GM21723 (cell line): ENCODE results near the gene HIGD1A.
A peak's percentile ranks its signal among the peaks of the same experiment; 100 is the strongest.

Experiments used
- ATAC-seq: cut with Tn5 transposase; IDR thresholded peaks from one replicate; pipeline ENCODE4 v1.9.1; 2021; ENCODE audit warnings: mild to moderate bottlenecking, moderate library complexity; ENCODE audit not compliant: unreplicated experiment

HIGD1A gene

DNA sequence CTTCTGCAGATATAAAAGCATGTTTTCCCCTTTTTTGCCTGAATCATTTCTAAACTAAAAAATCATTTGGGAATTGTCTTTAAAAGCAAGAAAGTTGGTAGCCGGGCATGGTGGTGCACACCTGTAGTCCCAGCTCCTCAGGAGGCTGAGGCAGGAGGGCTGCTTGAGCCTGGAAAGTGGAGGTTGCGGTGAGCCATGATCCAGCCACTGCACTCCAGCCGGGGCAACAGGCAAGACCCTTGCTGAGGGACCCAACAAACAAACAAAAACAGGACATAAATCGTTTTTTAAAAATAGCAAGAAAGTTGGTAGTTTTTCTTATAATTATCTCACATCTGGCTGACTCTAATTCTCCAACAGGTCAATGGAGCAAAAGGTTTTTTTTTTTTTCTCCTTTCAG is 2.5 kb downstream of the HIGD1A start:
- ATAC-seq, result no peak

DNA sequence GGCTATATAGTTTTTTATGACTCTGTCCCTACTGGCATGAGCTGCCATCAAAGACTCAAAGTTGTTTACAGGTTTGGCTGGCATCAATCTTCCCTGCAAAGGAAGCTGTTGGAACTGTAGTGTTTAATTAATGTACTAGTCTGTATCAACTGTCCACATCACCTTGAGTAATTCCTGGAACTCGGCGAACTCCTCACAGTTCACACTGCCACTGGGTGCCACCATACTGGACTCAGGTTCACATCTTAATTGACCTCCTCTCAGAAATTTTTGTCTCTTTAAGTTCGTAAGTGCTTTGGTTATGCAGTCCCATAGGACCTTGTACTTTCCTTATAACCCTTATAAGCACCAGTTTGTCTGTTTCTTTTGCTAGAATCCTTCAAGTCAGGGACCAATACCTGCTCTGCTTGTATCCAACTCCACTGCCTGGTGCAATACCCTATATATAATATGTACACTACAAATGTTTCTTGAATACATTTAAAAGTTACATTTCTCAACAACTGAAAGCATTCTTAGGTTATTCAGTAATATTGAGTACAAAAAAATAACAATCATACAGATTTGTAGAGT is 3.2 kb downstream of the HIGD1A start:
- no peak for ATAC-seq

DNA sequence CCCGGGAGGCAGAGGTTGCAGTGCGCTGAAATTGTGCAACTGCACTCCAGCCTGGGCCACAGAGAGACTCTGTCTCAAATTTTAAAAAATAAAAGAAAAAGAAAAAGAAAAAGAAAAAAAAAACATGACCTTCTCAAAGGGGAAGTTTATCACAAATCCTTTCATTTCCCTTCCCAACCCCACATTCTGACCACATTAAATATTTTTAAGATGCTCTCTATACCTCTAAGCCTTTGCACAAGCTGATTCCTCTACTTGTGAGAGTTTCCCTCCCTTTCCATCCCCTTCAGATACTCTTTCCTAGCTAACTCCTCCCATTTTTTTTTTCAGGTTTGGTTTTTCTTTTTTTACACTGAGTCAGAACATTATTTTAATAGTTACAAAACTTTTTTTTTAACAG is 4.0 kb downstream of the HIGD1A start:
- ATAC-seq, result no peak

DNA sequence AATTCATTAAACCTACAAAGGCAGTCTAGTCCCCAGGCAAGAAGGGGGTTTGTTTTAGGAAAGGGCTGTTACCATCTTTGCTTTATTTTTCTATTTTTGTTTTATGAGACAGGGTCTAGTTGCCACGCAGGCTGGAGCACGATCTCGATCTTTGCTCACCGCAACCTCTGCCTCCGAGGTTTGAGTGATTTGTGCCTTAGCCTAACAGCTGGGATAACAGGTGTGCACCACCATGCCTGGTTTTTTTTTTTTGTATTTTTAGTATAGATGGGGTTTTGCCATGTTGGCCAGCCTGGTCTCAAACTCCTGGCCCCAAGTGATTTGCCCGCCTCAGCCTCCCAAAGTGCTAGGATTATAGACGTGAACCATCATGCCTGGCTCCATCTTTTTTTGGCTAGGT is 4.9 kb downstream of the HIGD1A start:
- ATAC-seq, result no peak

DNA sequence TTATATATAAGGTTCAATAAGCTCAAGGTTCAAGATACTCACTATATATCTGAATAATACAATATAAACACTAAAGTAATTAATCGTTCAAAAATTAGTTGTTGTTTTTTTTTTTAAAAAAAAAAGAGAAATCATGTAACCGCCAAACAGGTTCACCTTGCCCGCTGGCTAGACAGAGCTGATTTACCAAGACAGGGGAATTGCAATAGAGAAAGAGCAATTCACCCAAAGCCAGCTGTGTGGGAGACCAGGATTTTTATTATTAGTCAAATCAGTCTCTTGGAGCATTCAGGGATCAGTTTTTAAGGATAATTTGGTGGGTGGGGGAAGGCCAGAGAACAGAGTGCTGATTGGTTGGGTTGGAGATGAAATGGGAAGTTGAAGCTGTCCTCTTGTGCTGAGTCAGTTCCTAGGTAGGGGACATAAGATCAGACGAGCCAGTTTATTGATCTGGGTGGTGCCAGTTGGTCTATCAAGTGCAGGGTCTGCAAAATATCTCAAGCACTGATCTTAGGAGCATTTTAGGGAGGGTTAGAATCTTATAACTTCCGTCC is 7.9 kb downstream of the HIGD1A start:
- no peak for ATAC-seq

DNA sequence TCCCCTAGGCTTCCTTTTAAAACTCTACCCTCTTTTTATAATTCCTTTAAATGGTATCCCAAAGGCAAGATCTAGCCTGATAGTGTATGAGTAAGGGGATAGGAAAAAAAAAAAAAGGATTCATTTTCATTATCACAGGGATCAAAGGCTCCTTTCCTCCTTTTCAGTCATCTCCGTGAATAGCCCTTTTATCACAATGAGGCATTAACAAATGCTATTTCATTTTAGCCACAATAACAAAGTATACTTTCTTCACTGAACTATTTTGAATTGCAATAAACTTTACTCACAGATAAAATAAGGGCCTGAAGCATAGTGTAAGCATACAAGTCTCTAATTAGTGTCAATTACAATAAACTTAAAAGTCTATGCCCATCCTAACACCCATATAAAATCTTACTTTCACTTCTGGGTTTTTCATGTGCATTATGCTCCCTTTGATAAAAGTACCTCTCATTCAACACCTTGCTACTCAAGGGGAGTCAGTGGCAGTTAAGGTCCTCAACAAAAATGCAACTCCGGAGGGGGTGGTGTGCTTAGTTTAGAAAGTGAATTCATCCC is 8.6 kb downstream of the HIGD1A start:
- ATAC-seq, result no peak

DNA sequence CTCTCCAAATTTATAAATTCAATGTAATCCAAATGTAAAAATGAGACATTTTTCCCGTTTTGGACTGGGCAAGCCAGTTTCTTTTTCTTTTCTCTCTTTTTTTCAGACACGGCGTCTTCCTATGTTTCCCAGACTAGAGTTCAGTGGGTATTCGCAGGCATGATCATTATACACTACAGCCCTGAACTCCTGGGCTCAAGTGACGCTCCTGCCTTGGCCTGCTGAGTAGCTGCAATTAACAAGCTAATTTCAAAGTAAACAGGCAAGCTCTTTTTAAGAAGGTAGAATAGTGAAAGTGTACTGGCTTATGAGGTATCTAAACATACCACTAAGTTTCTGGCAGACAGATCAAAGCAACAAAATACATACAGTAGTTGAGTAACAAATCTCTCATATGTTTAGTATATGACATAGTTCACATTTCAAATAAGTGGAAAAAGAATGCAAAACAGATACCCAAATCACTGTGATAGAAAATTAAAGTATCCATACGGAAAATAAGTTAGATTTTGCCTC is 13.5 kb downstream of the HIGD1A start:
- no peak for ATAC-seq

DNA sequence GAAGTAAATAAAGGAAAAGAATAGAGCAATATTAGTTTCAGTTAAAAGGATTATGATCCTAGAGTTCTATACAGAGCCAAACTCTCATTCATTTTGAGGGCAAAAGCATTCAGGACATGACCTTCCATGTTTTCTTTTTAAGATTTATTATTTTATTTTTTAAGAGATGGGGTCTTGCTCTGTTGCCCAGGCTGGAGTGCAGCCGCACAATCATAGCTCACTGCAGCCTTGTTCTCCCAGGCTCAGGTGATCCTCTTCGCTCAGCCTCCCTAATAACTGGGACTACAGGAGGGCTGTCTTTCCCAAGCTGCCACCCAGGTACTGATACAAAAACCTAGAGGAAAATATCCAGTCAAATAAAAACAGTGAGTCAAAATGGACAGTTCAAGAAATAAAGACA is 17.7 kb downstream of the HIGD1A start:
- no peak for ATAC-seq

DNA sequence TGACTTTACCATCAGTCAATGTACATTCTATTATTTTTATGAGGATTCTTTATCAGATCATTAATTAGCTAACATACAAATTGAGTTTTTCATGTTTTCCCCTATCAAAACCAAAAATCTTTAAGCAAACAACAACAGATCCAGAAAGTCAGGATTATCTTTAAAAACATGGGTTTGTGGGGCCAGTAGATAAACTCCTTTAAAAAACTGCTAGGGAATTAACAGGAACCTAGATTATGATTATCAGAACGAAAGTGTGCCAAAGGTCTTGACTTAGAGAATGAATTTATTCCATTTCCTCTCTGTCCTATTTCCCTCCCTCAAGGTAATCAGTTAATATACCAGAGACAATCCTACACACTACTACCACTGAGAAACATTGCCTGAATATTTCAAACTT is 18.1 kb downstream of the HIGD1A start:
- ATAC-seq, result no peak

DNA sequence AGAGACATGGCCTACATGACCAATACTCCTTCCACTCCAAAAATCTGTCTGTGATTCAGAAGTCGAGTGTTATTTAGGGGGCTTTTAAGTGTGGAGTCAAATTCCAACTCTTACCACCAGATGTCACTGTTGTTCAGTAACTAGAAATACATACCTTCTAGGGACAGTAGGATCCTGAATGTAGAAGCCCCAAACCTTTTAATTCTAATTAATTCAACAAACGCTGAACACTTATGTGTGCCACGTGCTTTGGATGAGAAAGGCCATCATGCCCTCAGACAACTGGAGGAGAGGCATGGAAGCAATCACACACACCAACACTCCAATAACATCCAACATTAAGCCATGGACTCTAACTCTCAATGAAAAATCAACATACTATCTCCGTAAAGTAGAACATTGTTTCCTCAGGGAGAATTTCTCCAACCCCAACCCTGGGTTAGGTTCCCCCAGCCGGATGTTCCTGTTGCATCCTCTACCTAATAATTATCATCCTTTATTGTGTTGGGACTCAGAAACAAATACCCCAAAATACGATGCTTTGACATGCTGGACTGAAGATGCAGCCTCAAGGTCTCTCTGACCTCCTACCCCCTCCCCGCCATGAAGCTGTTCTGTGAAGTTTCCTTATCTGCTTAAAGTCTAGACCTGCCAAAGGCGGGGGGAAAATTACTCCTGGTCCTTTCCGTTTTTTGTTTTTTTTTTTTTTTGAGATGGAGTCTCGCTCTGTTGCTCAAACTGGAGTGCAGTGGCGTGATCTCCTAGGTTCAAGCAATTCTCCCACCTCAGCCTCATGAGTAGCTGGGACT is 23.2 kb downstream of the HIGD1A start:
- peak; percentile 79 for ATAC-seq

DNA sequence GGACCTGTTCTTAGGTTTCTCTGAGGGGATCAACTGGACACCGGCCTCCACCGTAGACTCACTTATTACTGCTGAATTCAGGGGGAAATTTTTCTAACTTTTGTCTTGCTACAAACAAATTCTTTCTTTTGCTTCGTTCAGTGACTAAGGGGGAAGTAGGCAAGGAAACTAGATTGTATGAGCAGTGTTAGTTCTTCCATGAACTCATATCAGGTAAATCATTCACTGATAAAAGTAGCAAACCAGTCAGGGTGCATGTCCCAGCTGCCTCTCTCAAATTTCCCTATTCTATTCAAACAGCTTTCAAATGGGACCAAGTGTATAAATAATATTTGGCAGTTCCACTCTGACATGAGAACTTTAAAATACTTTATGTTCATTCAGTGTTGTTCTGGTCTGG is 23.9 kb downstream of the HIGD1A start:
- ATAC-seq, result no peak

DNA sequence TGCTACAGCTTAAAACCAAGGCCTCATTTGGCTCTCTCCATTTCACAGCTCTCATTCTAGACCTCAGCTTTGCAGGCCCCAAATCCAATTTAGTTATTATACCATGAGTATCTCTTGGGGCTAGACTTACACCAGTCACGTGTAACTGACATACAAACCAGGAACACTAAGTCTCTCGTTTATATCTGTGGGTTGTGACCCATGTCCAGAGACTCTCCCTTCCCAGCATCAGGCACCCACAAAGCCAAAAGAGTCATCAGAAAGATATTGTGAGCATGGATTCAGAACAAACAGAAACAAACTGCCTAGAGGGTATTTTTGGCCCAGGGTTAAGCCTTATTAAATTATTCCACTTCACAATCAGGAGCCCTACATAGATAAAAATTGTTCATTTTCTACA is 25.6 kb downstream of the HIGD1A start:
- ATAC-seq, result no peak

DNA sequence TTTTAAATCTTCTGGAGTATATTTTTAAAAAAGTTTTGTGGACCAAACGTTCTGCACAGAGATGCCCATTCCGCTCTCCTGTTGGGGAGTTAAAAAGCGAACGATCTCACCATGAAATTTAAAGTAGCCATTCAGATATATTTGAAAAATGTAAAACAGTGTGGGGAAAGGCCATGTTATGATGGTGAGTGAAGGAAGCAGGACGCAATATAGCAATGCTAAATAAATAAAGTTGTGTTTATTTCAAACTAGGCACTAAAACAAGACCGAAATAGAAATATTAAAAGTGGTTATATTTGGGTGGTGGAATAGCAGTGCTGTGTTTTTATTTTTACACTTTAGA is 30.9 kb downstream of the HIGD1A start:
- peak; percentile 15 for ATAC-seq

DNA sequence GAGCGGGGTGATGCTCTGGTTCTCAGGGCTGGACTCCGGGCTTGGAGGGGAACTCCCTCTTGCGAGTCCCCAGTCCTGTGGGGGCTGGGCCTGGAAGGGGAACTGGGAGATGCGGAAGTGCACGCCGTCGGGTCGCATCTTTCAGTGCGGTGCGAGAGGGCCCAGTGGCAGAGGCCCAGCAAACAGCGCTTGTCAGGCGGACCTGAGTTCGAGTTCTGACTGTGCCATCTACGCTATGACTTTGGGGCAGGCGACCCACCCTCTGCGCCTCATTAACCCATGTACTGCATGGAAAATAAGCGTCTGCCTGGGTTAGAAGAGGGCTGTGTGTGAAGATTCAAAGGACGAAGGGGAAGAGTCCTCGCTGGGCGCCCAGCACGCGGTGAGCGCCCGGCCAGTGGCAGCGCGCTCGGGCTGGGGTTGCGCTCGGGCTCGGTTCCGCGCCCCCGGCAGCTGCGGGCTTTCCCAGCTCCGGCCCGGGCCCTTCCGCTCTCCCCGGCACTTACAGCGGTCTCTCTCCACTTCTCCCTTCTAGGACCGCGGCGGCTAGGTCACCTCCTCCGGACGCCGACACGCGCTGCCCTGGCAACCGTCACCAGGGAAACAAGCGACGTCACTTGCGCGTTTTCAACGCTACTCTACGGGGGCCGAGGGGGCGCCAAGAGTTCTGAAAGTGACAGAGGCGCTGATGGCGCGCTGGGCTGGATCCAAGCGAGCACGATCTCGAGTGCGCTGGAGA is 31.5 kb downstream of the HIGD1A start, which contains the start of gene CCDC13:
CCDC13 (minus strand) TSS at position 584 of the 739 bp plus-strand sequence. CDS start 14,908 bp downstream, outside the sequence.
- ATAC-seq, result peak; percentile 98

DNA sequence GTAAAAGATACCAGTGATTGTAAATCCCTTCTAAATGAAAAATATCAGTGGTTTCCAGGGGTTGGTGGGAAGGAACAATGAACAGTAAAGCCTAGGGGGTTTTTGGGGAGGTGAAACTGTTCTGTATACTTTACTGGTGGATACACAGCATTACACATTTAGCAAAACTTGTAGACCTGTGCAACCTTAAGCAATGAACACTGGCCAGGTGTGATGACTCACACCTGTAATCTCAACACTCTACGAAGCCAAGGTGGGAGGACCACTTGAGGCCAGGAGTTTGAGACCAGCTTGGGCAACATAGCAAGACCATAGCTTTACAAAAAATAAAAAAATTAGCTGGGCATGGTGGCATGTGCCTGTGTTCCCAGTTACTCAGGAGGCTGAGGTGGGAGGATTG is 33.0 kb downstream of the HIGD1A start:
- no peak for ATAC-seq

DNA sequence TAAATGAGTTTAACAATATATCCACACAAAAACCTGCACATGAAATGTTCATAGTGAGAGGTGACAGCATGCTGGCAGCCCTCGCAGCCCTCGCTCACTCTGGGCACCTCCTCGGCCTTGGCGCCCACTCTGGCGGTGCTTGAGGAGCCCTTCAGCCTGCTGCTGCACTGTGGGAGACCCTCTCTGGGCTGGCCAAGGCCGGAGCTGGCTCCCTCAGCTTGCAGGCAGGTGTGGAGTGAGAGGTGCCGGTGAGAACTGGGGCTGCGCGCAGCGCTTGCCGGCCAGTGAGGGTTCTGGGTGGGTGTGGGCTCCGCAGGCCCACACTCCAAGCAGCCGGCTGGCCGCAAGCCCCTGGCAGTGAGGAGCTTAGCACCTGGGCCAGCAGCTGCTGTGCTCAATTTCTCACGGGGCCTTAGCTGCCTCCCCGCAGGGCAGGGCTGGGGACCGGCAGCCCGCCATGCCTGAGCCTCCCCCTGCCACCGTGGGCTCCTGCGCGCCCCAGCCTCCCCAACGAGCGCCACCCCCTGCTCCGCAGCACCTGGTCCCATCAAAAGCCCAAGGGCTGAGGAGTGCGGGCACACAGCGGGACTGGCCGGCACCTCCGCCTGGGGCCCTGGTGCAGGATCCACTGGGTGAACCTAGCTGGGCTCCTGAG is 34.7 kb downstream of the HIGD1A start:
- ATAC-seq, result no peak

DNA sequence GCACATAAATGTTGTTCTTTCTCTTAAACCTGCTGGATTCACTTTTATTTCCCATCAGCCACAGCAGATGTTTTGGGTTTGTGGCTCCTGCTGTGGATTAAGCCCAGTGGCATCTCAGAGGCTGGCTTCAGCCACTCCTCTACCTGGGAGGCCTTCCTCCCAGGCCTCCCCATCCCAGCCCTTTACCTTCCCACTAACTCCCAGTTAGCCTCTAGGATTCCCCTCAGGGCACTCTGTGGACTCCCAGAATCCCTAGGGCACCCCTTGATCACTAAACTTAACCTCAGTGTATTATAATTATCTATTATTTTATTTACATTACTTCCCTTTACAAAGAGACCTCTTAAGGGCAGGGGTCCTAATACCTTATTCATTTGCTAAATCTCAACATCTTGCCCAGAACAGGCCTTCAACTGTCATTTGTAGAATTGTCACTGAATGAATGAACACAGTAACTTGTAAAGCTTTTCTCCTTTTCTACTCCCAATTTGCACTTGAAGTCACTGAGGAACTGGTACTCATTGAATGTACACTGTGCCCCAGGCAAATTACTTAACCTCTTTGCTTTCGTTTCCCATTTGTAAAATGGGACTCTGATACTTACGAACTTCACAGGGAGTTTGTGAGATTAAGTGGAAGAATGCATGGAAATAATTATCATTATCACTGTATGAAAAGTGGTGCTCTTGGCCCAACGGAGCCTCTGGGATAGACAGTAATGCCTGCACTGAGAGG is 39.6 kb downstream of the HIGD1A start:
- ATAC-seq, result no peak

DNA sequence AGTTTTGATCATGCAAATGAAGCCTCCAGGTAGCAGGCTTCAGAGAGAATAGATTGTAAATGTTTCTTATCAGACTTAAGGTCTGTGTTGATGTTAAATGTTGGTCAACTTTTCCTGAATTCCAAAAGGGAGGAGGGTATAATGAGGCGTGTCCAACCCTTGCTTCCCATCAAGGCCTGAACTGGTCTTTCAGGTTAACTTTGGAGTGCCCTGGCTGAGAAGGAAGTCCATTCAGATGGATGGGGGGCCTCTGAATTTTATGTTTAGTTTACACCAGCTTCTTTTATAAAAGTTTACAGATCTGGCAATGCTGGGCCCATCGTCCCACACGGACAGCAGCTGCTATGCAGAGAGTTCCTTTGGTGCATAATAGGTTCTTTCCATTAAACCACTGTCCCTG is 40.2 kb downstream of the HIGD1A start:
- ATAC-seq, result no peak

DNA sequence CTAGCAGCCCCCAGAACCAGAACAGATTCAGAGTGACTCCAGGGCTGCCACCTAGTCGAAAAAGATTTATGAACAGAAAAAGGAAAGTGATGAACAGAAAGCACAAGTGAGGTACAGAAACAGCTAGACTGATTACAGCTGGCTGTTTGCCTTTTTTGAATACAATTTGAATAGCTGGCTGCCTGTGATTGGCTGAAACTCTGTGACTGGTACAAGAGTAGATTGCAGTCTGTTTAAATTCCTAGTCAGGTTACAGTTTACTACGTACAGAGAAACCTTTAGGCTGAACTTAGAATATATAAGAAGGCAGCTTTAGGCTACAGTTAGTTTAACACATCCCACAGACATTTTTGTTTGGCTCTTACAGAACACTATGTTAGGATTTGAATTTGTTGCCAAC is 41.3 kb downstream of the HIGD1A start:
- no peak for ATAC-seq
